NCI-H345 treated with DMSO at 0.1 percent for 48 hours (cell line): ENCODE measurements around the gene C12orf56.
"Not testable (repeated sequence)": the region's sequence is repeated elsewhere in the genome, so short reads cannot be mapped to it uniquely, and the experiment has no call there.

ENCODE experiments used
- DNase-seq: peaks from one replicate; lab custom pipeline; 2025; ENCODE audit not compliant: unreplicated experiment; lab: John Stamatoyannopoulos, UW

The C12orf56 gene

DNA sequence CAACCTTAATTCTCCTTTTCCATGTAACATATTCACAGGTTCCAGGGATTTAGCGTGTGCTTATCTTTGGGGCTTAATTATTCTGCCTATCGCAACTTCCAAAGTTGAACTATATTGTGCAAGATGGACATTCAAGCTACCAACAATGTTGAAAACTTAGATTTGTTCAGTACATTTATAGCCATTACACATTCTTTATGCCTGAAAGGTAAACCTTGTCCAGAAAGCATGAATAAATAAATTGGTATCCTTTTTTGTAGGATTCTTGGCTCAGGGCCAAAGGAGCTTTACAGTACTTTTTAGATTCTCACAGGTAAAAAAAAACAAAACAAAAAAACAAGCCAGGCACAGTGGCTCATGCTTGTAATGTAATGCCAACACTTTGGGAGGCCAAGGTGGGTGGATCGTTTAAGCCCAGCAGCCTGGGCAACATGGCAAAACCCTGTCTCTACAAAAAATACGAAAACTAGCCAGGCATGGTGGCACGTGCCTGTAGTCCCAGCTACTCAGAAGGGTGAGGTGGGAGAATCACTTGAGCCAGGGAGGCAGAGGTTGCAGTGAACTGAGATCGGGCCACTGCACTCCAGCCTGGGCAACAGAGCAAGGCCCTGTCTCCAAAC is 3.3 kb downstream of the C12orf56 start:
- DNase-seq: peak; percentile 48

GRCh38 chr12:64385468-64385867 is 5.1 kb downstream of the C12orf56 start:
- no peak for DNase-seq

DNA sequence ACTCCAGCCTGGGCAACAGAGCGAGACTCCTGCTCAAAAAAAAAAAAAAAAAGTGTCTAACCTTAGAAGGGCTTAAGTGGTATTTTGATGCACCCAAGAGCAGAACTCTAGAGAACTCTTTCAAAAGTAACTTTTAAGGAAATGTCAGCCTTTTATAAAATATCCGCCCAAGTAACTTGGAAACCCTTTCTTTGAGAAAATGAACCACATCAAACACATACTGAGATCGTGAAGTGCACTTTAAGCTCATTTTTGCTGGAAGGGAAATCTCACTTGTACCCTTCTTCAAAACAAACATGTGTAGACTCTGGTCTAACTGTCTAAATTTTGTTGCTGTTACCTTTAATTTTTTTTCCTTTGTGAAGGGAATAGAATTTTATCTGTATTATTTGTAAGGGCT is 5.5 kb downstream of the C12orf56 start:
- DNase-seq: no peak

GRCh38 chr12:64383675-64384074 is 6.9 kb downstream of the C12orf56 start:
- no peak for DNase-seq

DNA sequence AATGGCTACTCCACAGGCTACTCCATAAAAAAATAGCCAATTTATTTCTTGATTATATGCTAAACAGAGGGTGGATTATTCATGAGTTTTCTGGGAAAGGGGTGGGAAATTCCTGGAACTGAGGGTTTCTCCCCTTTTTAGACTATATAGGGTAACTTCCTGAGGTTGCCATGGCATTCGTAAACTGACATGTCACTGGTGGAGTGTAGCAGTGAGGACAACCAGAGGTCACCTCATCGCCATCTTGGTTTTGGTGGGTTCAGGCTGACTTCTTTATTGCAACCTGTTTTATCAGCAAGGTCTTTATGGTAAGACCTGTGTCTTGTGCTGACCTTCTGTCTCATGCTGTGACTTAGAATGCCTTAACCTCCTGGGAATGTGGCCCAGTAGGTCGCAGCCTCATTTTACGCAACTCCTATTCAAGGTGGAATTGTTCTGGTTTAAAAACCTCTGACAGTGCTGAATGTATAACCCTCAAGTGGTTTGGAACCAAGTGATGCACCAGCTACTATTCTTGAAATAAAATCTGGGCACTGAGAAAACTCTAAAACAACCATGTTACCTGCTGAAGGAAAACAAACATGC is 27.7 kb downstream of the C12orf56 start:
- DNase-seq: no peak

- DNase-seq: not testable (repeated sequence)
Observed at GRCh38 chr12:64361173-64361572, 29.4 kb downstream of the C12orf56 start.

DNA sequence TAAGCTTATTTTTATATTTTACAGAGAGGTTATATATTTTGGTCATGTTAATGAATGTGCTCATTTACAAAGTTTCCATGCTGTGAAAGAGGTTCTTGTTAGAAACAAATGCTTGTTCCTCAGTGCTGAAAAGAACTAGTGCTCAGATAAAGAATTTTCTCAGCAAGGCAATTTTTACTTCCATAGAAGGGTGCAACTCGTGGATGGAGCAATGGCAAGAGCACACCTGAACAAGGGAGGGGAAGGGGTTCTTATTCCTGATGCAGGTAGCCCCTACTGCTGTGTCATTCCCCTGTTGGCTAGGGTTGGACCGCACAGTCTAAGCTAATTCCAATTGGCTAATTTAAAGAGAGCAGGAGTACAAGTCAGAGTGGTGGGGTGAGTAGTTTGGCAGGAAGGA is 34.3 kb downstream of the C12orf56 start:
- not testable (repeated sequence) for DNase-seq

DNA sequence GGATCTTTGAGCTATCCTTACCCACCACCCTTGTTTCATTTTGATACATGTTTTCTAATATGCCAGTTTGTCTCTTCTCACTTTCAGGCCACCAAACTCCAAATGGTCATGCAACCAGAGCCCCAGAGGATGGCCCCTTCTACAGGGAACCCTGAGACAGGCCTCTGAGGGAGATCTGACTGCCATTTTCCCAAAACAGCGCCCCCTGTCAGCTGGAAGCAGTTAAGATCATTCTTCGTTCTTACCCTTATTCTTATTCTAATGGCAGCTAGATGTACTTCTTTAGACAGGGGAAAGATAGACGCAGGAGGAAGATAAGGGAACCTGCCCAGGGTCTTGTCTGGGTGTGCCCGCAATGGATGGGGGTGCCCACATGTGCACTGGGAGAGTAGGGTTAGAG is 38.4 kb downstream of the C12orf56 start:
- no peak for DNase-seq

- no peak for DNase-seq
Observed at GRCh38 chr12:64351265-64351664, 39.3 kb downstream of the C12orf56 start.

DNA sequence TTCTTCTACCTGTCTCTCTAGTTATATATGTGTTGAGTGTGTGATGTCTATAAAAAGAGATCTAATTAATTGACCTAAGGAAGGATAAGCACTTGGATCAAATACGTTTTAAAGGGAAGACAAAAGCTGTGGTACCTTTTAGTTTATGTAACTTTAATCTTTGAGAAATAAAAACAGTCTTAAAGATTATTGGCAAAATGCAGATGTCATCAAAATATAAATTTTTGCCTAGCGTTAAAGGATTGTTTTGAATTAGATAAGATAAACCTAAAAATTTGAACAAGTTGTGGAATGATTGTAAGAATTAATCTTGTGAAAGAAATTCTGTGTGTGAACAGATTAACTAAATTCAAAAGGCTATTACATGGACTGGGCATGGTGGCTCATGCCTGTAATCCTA is 42.9 kb downstream of the C12orf56 start:
- DNase-seq: no peak

DNA sequence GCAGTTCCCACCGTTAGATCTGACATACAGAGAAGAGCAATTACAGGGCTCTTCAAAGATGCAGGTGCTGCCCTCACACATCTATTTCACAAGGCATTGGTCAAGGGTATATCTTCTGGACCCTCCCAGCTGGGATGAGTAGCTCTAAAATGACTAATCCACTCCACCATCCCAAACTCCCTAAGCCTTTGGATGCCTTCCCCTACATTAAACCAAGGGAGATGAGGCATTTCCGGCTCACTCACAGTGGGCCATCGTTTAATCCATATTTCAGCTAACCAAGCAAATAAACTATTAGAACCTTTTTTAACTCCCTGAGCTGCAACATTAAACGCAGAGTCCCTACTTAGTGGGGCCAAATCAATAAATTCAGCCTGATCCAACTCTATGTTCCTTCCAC is 45.9 kb downstream of the C12orf56 start:
- not testable (repeated sequence) for DNase-seq

DNA sequence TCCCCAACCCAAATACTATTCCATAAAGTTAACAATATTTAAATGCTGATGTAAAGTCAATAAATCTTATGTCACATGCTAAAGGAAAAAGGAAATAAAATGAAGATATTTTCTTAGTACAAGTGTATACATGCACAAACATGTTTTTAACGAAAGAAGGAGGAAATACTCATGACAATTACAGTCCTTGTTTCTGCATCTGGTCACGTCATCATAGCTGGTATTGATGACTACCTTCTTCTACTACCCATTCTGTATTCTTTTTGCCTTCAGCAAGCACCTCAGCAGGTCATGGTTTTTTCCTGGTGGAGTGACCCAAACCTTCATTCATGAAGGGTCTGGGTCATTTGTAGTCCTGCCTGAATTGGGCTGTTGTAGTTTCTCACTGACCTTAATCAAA is 50.0 kb downstream of the C12orf56 start:
- not testable (repeated sequence) for DNase-seq

DNA sequence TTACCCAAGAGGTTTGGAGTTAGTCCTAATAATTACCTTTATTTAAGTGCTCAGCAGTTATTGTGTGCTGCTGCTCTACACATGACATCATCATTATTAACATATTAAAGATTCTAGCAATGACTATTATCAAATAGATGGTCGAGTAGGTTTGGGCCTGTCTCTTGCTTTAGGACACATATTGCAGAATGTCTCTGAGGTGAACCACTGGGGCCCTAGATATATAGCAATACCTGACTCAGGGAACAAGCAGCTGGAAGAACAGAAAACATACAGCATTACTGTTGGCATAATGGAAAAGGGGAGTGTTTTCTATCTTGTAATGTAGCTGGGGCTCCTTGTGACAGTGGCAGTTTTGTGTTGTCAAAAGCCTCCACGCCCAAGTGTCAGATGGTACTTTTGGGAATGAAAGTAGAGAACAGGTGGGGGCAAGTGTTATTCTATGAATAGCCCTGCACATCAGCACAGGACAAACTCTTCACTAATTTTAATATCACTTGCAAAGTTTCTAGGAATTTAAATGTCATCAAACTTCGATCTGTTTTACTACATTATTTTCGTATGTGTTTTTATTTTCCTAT is 54.6 kb downstream of the C12orf56 start:
- DNase-seq: no peak

DNA sequence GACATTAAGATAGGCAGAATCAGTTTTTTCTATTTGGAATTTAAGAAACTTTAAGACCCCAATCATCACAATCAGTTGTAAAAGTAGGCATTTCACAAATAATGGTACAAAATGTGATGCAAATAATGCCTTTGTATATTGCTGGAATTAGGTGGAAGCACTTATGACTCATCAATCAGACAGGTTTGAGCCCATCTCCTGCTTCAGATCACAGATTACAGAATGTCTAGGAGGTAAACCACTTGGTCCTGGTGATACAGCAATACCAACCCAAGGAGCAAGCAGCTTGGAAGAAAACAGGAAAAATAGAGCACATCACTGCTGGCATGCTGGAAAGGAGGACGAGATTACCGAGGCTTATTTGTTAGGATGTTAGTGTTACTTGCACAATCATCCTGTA is 57.6 kb downstream of the C12orf56 start:
- no peak for DNase-seq

DNA sequence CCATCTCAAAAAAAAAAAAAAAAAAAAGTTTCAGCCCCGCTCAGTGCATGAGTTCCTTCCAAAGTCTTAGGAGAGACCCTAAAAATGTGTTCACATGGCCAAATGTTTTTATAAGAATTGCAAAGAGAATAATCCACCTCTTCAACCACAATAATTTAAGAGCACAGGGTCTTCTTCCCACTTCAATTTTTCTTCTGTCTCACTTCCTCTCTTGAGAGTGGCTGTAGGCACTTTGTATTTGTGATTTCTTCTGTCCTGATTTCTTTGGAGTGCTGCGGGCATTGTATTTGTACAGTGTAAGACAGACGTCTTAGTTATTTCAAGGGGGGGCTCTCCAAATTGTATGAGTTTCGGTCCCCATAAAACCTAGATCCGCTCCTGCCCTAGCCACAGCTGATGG is 58.3 kb downstream of the C12orf56 start:
- DNase-seq: no peak

DNA sequence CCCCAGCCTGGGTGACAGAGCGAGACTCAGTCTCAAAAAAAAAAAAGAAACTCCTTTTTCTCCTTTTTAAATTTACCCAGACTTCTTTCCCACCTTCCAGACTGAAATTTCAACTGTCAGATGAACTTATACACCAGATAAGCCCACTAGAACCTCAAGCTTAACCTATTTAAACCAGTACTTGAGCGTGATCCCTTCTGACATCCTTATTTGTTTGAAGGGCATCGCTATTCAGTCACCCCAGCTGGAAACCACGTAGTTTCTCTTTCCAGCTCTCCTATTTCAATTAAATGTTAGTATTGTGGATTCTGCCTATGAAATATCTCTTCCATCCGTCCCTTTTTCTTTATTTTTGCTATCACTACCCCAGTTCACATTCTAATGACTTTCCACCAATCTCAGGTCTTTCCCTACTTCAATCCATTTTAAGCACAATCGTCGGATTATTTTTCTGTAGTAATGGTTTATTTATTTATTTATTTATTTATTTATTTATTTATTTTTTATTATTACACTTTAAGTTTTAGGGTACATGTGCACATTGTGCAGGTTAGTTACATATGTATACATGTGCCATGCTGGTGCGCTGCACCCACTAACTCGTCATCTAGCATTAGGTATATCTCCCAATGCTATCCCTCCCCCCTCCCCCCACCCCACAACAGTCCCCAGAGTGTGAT is 61.4 kb downstream of the C12orf56 start:
- not testable (repeated sequence) for DNase-seq

DNA sequence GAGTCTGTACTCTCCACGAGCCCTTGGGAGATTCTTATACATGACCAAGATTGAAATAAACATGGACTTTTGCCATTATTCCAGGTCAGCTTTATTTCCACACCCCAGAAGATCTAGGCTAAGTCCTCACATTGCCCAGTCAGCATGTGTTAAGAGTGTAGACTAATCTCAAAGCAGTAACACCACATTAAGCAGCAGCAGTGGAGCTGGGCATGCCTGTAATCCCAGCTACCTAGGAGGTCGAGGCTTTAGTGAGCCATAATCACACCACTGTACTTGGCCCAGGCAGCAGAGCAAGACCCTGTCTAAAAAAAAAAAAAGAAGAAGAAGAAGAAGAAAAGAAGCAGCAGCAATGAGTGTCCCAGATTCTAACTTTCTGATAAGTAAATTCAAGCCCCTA is 65.5 kb downstream of the C12orf56 start:
- DNase-seq: no peak

DNA sequence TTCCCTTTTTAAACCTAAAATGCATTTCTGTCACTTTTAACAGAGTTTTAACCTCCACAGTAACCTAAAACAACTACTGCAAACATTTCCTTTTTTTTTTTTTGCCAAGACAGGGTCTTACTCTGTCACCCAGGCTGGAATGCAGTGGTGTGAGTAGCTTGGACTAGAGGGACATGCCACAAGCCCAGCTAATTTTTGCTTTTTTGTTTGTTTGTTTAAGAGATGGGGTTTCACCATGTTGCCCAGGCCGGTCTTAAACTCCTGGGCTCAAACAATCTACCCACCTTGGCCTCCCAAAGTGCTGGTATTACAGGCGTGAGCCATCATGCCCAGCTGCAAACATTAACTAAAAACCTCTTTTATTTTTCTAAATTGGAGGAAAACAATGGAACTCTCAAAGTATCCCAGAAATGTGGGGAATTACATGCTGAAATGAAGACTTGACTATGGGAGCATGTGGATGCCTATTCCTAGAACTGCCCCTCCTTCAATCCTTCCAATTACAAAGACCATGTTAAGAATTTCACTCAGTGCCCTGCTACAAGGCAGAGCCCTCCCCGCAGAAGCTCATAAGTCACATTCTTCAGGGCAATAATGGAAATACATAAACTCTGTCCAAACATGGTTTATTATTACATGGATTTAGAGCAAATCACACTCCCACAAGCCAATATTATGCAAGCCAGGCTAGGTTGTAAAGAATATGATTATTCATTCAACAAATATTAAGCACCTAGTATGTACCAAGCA is 66.9 kb downstream of the C12orf56 start:
- DNase-seq: no peak

- DNase-seq: no peak
Observed at GRCh38 chr12:64323006-64323405, 67.6 kb downstream of the C12orf56 start.

- no peak for DNase-seq
Observed at GRCh38 chr12:64320611-64321010, 69.9 kb downstream of the C12orf56 start.

GRCh38 chr12:64319540-64320225 is 70.9 kb downstream of the C12orf56 start:
- DNase-seq: not testable (repeated sequence)
